B cell (primary cell): ENCODE results near the gene CSNK2A2. TPM values are rescaled to one million over a fixed set of nuclear protein-coding genes. Genes with fewer than 3 reads are reported as not detected.

Experiments used
- ATAC-seq: fragments of 200-7000 bp; cut with Tn5 transposase; one replicate; pipeline ENCODE4 v1.10.0; 2021; ENCODE audit warnings: low read depth, mild to moderate bottlenecking, moderate number of reproducible peaks, moderate library complexity
- CTCF ChIA-PET: fragments of 350-600 bp; sonication (Branson Sonifier 250); formaldehyde crosslinking; loops from one replicate; lab custom pipeline; 2021; ENCODE audit warnings: antibody characterized with exemption, inconsistent platforms; lab: Charles Lee
- POLR2A ChIA-PET: fragments of 350-600 bp; sonication (Branson Sonifier 250); formaldehyde crosslinking; loops from one replicate; lab custom pipeline; 2021; ENCODE audit warnings: antibody characterized with exemption; lab: Charles Lee
- DNase-seq: peaks from one replicate; pipeline ENCODE4 v3.0.0; 2013
- H2AFZ ChIP-seq: 2 replicates; pipeline ENCODE4 v1.6.1; 2012; ENCODE audit warnings: mild to moderate bottlenecking, low read depth, low read length; ENCODE audit not compliant: insufficient read depth, poor library complexity, severe bottlenecking
- H3K27ac ChIP-seq, 2 donors: 1 replicate in 1 of 2; 2 replicates in 1 of 2; pipeline ENCODE4 v1.5.1; 2012 to 2013; ENCODE audit warnings: low read length in 2 of 2, mild to moderate bottlenecking in 2 of 2, moderate library complexity in 1 of 2
- H3K27me3 ChIP-seq, 4 experiments: fragments of 200-600 bp in 1 of 4; sonication (generic) in 1 of 4; replicated peaks in 1 of 4; 1 replicate in 2 of 4; 2 replicates in 2 of 4; pipeline versions ENCODE4 v1.6.1 to v1.7.0; 2013 to 2016; ENCODE audit warnings: low read length in 3 of 4, mild to moderate bottlenecking in 2 of 4, mixed read lengths in 1 of 4, moderate library complexity in 1 of 4; ENCODE audit not compliant: insufficient read depth in 4 of 4, control insufficient read depth in 3 of 4; ENCODE audit errors: control extremely low read depth in 1 of 4
- H3K36me3 ChIP-seq, 2 experiments: replicated peaks in 1 of 2; 1 replicate in 1 of 2; 2 replicates in 1 of 2; pipeline versions ENCODE4 v1.6.1 to v1.7.1; 2013; ENCODE audit warnings: low read length in 1 of 2; ENCODE audit not compliant: insufficient read depth in 2 of 2, control insufficient read depth in 1 of 2; ENCODE audit errors: control extremely low read depth in 1 of 2, extremely low read depth in 1 of 2
- H3K4me1 ChIP-seq, 2 donors: fragments of 200-600 bp in 1 of 2; sonication (generic) in 1 of 2; 1 replicate in 1 of 2; 2 replicates in 1 of 2; pipeline versions ENCODE4 v1.5.1 to v1.6.1; 2013 to 2017; ENCODE audit warnings: low read length in 2 of 2; ENCODE audit not compliant: control insufficient read depth in 2 of 2, insufficient read depth in 2 of 2
- H3K4me2 ChIP-seq: replicated peaks from 2 replicates; pipeline ENCODE3; 2012; ENCODE audit warnings: mild to moderate bottlenecking, low read depth, low read length; ENCODE audit not compliant: poor library complexity, severe bottlenecking
- H3K4me3 ChIP-seq, 5 experiments: fragments of 200-600 bp in 1 of 5; sonication (generic) in 1 of 5; 1 replicate in 3 of 5; 2 replicates in 2 of 5; pipeline versions ENCODE4 v1.5.1 to v1.7.0; 2011 to 2016; ENCODE audit warnings: low read length in 4 of 5, mild to moderate bottlenecking in 4 of 5, low read depth in 2 of 5, control low read depth in 1 of 5, moderate library complexity in 1 of 5; ENCODE audit not compliant: insufficient read depth in 1 of 5; ENCODE audit errors: control extremely low read depth in 1 of 5, extremely low read depth in 1 of 5
- H3K79me2 ChIP-seq: fragments of 200-600 bp; sonication (generic); one replicate; pipeline ENCODE4 v1.6.0; 2016; ENCODE audit warnings: low read length; ENCODE audit not compliant: control insufficient read depth, insufficient read depth
- H3K9ac ChIP-seq: fragments of 200-600 bp; sonication (generic); 2 replicates; pipeline ENCODE4 v1.6.1; 2017; ENCODE audit warnings: mild to moderate bottlenecking, low read length, moderate library complexity
- H3K9me3 ChIP-seq, 3 donors: one replicate each; pipeline versions ENCODE4 v1.6.1 to v1.7.1; 2013; ENCODE audit warnings: low read length in 2 of 3; ENCODE audit not compliant: control insufficient read depth in 2 of 3, insufficient read depth in 1 of 3; ENCODE audit errors: control extremely low read depth in 1 of 3
- H4K20me1 ChIP-seq: 2 replicates; pipeline ENCODE4 v1.6.0; 2012; ENCODE audit warnings: mild to moderate bottlenecking, low read length; ENCODE audit not compliant: insufficient read depth, control insufficient read depth, poor library complexity, severe bottlenecking
- H3K27ac Mint-ChIP-seq: one replicate; pipeline ENCODE4 v1.8.0; 2021; ENCODE audit warnings: mixed read lengths
- H3K27me3 Mint-ChIP-seq: one replicate; pipeline ENCODE4 v1.8.0; 2021; ENCODE audit warnings: mixed read lengths
- H3K4me1 Mint-ChIP-seq: one replicate; pipeline ENCODE4 v1.8.0; 2021; ENCODE audit warnings: mixed read lengths
- H3K4me3 Mint-ChIP-seq: one replicate; pipeline ENCODE4 v1.8.0; 2021; ENCODE audit warnings: mixed read lengths
- H3K9me3 Mint-ChIP-seq: one replicate; pipeline ENCODE4 v1.8.0; 2022; ENCODE audit warnings: mixed read lengths; ENCODE audit not compliant: insufficient read depth
- CTCF ChIP-seq: fragments of 200-600 bp; IDR thresholded peaks from one replicate; pipeline ENCODE4 v1.8.0; 2022; ENCODE audit warnings: antibody characterized with exemption, mild to moderate bottlenecking
- EZH2 ChIP-seq: IDR thresholded peaks from 2 replicates; pipeline ENCODE4 v1.6.1; 2012; ENCODE audit warnings: borderline replicate concordance, low read depth, mild to moderate bottlenecking, moderate library complexity, low read length; ENCODE audit not compliant: insufficient read depth, poor library complexity, severe bottlenecking
- WGBS: methylation state at CpG from one replicate; pipeline ENCODE4 v1.1.5; 2013; ENCODE audit warnings: missing lambda C conversion rate; ENCODE audit not compliant: insufficient coverage; 5-methylcytosine and 5-hydroxymethylcytosine counted together
- intact Hi-C: fragments of 100-400 bp; cut with micrococcal nuclease; formaldehyde crosslinking; loops from one replicate; pipeline ENCODE4 v1.10.0; 2022
- polyA plus RNA-seq: library from polyadenylated mRNA; depleted of rRNA; stranded (reverse); fragments of >200 nt; gene quantifications from 2 replicates; pipeline ENCODE4 v1.2.3, GENCODE V29; 2012
- total RNA-seq, 2 donors: library from RNA; stranded (reverse); fragments of 120-200 nt in 1 of 2; gene quantifications; 1 replicate in 1 of 2; 2 replicates in 1 of 2; pipeline versions ENCODE4 v1.2.3 to v1.2.4, GENCODE V29; 2013 to 2022

Gene CSNK2A2
- total and polyA plus RNA-seq, 2 donors (not counting 1 experiment from before 2014, with no cell fraction given), result 21.3 to 69.4 TPM

- Histone ChIP-seq H3K4me2 (no peak overlapping the region), H3K4me3 (no peak overlapping the region), H3K36me3 (peaks cover 2 to 3% of the 10 kb centered on the region in 2 experiments), H3K27me3 (no peaks in the 10 kb centered on the region), H3K4me1 (no peaks in the 10 kb centered on the region), H3K9me3 (peaks cover 6 to 14% (median 6%) of the 10 kb centered on the region in 3 donors), H4K20me1 (no peaks in the 10 kb centered on the region), H3K27ac (no peak overlapping the region), H3K9ac (no peak overlapping the region), H2AFZ (no peak overlapping the region), H3K79me2 (no peaks in the 10 kb centered on the region)
- DNase-seq, result no peak
- intact Hi-C loops, result no loop called here
- TF ChIP-seq CTCF (no peak), EZH2 (no peak)
- ChIA-PET CTCF (no interaction called here), POLR2A (no interaction called here)
- no peaks in the 10 kb centered on the region for H3K4me1 Mint-ChIP-seq
- no peaks in the 10 kb centered on the region for H3K27me3 Mint-ChIP-seq
- no peak overlapping the region for H3K27ac Mint-ChIP-seq
- no CpG with 5 or more reads among the region's 2 CpGs for WGBS
- H3K4me3 Mint-ChIP-seq, result no peak overlapping the region
- H3K9me3 Mint-ChIP-seq, result peaks cover 2% of the 10 kb centered on the region
- no peak for ATAC-seq
Measured at GRCh38 chr16:58137581-58137980, 60.3 kb downstream of the CSNK2A2 start.

- no peaks in the 10 kb centered on the region for H3K36me3 ChIP-seq
- DNase-seq (peak; percentile 99), ATAC-seq (peak; percentile 93)
- intact Hi-C loops, result loop anchor here (1.0 to 2.0 kb wide), 7 partner anchors 69 to 683 kb away; partner anchors contain the start of genes CIAPIN1, COQ9, CSNK2A2 and GINS3
- TF ChIP-seq EZH2 (no peak), CTCF (no peak)
- H3K9me3 Mint-ChIP-seq, result no peaks in the 10 kb centered on the region
- peak within 1 kb of the TSS; percentile 66 to 98 (median 75) for H3K4me3 ChIP-seq
- H3K4me1 Mint-ChIP-seq, result peaks cover 45% of the 10 kb centered on the region
- no peaks in the 10 kb centered on the region for H3K27me3 ChIP-seq
- ChIA-PET POLR2A (interaction anchor here (0.6 to 1.4 kb wide), 4 partner anchors 71 to 943 kb away, joined by 3 to 6 read pairs (median 4); partner anchors contain the start of genes PSME3IP1, RSPRY1, USB1 and ZNF319), CTCF (interaction anchor here (0.7 to 1.2 kb wide), 5 partner anchors 13 to 230 kb away, joined by 3 to 4 read pairs (median 3); no protein-coding TSS in a partner anchor)
- peak within 1 kb of the TSS; percentile 93 for H3K27ac Mint-ChIP-seq
- H3K9me3 ChIP-seq, result peaks cover 0 to 10% (median 0%) of the 10 kb centered on the region in 3 donors
- H2AFZ ChIP-seq, result peak within 1 kb of the TSS; percentile 71
- no peaks in the 10 kb centered on the region for H3K27me3 Mint-ChIP-seq
- peak within 1 kb of the TSS; percentile 89 for H3K4me3 Mint-ChIP-seq
- H3K27ac ChIP-seq, result peak within 1 kb of the TSS; percentile 78 to 91
- peaks cover 55% of the 10 kb centered on the region for H3K79me2 ChIP-seq
- peak within 1 kb of the TSS; percentile 94 for H3K9ac ChIP-seq
- H4K20me1 ChIP-seq, result no peaks in the 10 kb centered on the region
- 2% methylated on average over 64 of the region's 70 CpGs for WGBS
- peak within 1 kb of the TSS; percentile 92 for H3K4me2 ChIP-seq
- peaks cover 30 to 36% of the 10 kb centered on the region in 2 donors for H3K4me1 ChIP-seq
Measured at GRCh38 chr16:58129097-58129936, 68.6 kb downstream of the CSNK2A2 start, which contains the start of gene CFAP20. TSS of gene CFAP20 (minus strand) at chr16:58129381. CDS start at chr16:58129115, 266 bp downstream.
